Measurements from ENCODE around the gene WNT1.

The WNT1 gene

DNA sequence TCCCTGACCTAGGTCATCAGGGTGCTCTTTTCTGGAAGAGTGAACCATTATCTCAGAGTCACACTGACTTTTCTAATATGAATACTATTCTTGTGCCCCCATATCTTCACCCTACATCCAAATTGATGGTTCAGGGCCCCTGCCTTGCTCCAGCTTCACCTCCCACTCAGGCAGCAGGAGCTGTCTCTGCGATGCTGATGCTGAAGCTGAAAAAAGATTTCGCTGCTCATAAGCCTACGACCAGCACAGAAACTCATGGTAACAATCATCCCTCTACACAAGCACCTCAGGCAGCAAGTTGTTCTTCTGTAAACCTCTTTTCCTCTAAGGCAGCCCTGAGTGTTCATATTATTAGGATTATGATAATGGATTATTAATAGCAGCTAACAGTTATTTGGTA is 24.1 kb upstream of the WNT1 start:
- Mint-ChIP-seq H3K4me3 (no peak overlapping the region), H3K36me3 (ENCODE audit: low read depth) (peaks cover 23% of the 10 kb centered on the region), H3K27me3 (ENCODE audit: low read depth) (peaks cover 3% of the 10 kb centered on the region), H3K9me3 (no peaks in the 10 kb centered on the region), H3K4me1 (ENCODE audit: low read depth) (peaks cover 28% of the 10 kb centered on the region), H3K27ac (no peak overlapping the region)
- no peak for DNase-seq (ENCODE audit: low spot score)

DNA sequence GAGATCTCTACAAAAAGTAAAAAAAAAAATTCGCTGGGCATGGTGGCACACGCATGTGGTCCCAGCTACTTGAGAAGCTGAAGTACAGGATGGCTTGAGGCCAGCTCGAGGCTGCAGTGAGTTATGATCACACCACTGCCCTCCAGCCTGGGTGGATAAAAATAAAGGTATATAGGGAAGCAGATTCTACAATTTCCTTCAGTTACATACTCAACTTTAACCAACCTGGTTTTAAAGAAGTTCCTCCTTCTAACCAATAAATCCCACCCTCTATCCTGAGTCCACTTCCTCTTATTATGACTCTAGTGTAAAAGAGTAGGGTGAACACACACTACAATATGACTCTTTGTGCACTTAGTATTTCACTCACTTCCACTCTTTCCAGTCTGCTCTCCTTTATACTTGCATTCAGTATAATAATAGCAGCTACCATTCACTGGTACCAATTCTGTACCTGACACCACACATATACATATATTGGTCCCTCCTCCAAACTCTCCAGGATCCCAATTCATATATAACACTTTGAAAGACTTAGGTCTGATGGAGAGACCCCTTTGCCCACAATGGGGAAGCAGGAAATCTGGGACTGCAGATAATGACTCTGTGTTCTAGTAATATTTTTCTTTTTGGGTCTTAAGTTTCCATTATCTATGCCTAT is 23.2 kb upstream of the WNT1 start:
- H3K36me3 Mint-ChIP-seq (ENCODE audit: low read depth): peaks cover 23% of the 10 kb centered on the region
- H3K27me3 Mint-ChIP-seq (ENCODE audit: low read depth): peaks cover 7% of the 10 kb centered on the region
- H3K27ac Mint-ChIP-seq: no peak overlapping the region
- no peaks in the 10 kb centered on the region for H3K9me3 Mint-ChIP-seq
- peaks cover 28% of the 10 kb centered on the region for H3K4me1 Mint-ChIP-seq (ENCODE audit: low read depth)
- no peak for DNase-seq (ENCODE audit: low spot score)
- H3K4me3 Mint-ChIP-seq: peak overlapping the region; percentile 92

DNA sequence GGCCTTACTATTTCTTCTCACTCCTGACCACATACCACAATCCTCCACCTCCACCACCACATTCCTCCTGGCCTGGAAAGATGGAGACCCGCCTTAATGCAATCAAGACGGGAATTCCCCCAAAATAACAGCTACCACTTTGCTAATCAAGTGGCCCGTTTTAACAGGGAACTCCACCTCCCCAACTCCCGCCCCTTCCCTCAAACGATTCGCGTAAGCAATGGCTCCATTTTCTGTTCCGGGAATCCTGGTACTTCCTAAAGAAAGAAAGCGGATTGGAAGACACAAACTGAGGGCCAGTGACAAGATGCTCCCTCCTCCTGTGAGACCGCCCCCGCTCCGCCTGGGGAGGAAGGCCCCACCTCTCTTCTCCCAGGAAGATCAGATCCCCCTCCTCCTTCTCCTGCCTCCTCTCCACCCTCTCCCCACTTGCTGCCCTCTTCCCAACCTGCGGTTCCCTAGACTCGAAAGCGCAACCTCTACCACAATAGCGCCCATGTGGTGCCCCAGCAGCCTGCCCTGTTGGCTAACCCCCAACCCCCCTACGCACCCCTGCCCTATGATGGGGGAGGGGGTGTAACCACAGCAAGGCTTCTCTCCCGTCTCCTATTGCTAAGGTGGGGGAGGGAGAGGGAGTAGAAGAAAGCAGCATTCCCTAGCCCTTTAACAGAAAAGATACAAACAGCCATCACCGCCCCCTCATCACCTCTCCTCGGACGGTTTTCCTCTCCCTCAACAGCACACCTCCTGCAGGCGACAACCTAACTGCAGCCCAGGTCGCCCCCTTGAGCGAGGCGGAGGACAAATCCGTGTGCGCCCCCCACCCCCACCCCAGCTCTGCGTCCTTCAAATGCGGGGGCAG is 21.6 kb upstream of the WNT1 start:
- DNase-seq (ENCODE audit: low spot score): no peak
- H3K36me3 Mint-ChIP-seq (ENCODE audit: low read depth): peaks cover 20% of the 10 kb centered on the region
- H3K27ac Mint-ChIP-seq: peak overlapping the region; percentile 65
- H3K4me1 Mint-ChIP-seq (ENCODE audit: low read depth): peaks cover 28% of the 10 kb centered on the region
- H3K9me3 Mint-ChIP-seq: no peaks in the 10 kb centered on the region
- H3K4me3 Mint-ChIP-seq: peak overlapping the region; percentile 92
- H3K27me3 Mint-ChIP-seq (ENCODE audit: low read depth): peaks cover 18% of the 10 kb centered on the region

DNA sequence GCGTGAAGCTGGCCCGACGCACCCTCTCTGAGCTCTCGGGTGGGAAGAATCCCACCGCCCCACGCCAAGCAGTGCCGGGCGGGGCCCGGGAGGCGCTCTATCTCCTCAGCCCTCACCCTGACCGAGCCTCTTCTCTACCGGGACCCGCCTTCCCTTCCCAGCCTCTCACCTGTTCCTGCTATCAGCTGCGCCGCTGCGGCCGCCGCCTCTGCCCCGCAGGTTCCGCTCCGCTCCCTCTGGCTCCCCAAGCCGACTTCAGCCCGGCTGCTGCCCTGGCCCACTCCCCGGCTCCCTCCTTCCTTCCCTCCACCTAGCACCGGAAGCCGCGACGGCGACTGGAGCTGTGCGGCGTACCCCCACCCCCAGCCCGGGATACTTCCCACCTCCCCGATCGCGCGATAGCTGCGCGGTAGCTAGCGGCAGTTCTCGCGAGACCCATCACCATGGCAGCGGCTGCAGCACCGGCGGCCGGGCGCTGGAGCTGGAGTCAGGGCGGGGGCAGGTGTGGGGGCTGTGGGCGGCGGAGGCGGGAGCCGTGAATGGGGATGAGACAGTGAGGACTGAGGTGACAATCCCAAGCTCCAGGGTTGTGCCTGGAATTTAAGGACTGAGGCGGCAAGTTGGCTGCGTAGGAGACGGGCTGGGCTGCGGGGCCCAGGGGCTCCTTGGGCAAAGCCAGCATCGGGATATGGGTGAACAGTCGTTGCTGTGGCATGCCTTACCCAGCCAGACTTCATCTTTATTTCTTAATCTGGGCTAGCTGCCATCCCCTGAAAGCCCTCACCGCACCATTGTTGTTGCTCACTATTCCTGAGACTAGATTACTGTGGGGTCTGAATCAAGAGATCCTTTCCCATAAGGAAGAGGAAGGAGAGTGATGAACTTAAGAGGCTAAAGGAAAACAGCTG is 20.7 kb upstream of the WNT1 start, which contains the start of gene ARF3:
Gene ARF3 (minus strand): TSS at position 347 of the 908 bp plus-strand sequence. CDS start 16,392 bp downstream, outside the sequence.
- Mint-ChIP-seq H3K36me3 (ENCODE audit: low read depth) (peaks cover 19% of the 10 kb centered on the region), H3K27me3 (ENCODE audit: low read depth) (peaks cover 18% of the 10 kb centered on the region), H3K4me3 (peak within 1 kb of the TSS; percentile 92), H3K9me3 (no peaks in the 10 kb centered on the region), H3K27ac (peak within 1 kb of the TSS; percentile 84), H3K4me1 (ENCODE audit: low read depth) (peaks cover 26% of the 10 kb centered on the region)
- DNase-seq (ENCODE audit: low spot score): peak; percentile 89

DNA sequence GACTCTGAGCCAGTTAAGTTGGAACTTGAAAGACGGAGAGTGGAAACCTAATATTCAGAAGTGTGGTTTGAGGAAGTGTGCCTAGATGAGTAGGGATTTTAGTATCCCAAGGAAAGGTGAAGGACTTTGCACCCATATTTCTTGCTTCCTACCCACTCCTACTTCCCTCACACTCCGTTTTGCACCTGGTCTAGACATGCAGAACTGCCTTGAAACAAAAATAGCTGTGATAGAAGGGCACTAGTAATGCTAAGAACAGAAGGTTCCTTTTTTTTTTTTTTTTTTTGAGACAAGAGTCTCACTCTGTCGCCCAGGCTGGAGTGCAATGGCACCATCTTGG is 20.1 kb upstream of the WNT1 start:
- H3K27ac Mint-ChIP-seq: no peak overlapping the region
- peaks cover 13% of the 10 kb centered on the region for H3K36me3 Mint-ChIP-seq (ENCODE audit: low read depth)
- H3K4me1 Mint-ChIP-seq (ENCODE audit: low read depth): peaks cover 25% of the 10 kb centered on the region
- H3K4me3 Mint-ChIP-seq: peak overlapping the region; percentile 92
- no peak for DNase-seq (ENCODE audit: low spot score)
- peaks cover 19% of the 10 kb centered on the region for H3K27me3 Mint-ChIP-seq (ENCODE audit: low read depth)
- no peaks in the 10 kb centered on the region for H3K9me3 Mint-ChIP-seq

DNA sequence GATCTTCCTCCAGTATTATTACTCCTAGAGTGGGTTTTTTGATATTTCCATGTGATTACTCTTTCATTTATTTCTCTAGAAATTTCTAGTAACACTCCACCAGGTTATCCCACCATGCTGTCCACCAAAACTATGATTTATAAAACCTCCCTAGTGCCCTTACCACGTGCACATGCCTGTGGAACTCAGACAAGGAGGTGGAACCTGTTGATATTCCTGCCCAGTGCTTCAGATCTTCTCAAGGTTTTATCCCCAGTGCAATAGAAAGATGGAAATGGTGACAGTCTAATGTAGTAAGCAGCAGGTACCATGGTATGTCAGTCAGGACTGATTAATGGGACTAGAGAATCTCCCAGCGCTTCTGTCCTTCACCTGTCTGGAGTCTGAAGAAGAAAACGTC is 17.3 kb upstream of the WNT1 start:
- H3K4me3 Mint-ChIP-seq: no peak overlapping the region
- no peak for DNase-seq (ENCODE audit: low spot score)
- peaks cover 17% of the 10 kb centered on the region for H3K4me1 Mint-ChIP-seq (ENCODE audit: low read depth)
- H3K9me3 Mint-ChIP-seq: no peaks in the 10 kb centered on the region
- peaks cover 29% of the 10 kb centered on the region for H3K27me3 Mint-ChIP-seq (ENCODE audit: low read depth)
- H3K36me3 Mint-ChIP-seq (ENCODE audit: low read depth): peaks cover 4% of the 10 kb centered on the region
- no peak overlapping the region for H3K27ac Mint-ChIP-seq

DNA sequence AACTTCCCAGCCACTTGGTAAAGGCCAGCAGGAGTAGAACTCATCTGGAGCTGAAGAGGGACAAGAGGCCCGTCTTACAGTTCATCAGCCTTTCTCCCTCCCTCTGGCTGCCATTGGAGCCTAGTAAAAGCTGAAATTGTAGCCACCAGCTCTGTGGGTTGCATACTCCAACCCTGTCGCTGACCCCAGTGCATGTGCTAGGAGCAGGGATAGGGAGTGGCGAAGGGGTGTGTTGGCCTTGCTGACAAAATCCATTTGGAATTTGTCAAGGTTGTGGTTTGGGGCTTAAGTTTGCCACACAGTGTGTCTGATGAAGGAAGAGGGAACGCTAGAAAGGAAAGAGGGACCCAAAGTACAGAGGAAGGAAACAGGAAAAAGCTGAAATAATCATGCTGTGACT is 16.8 kb upstream of the WNT1 start:
- no peak overlapping the region for H3K4me3 Mint-ChIP-seq
- H3K9me3 Mint-ChIP-seq: no peaks in the 10 kb centered on the region
- peaks cover 12% of the 10 kb centered on the region for H3K4me1 Mint-ChIP-seq (ENCODE audit: low read depth)
- DNase-seq (ENCODE audit: low spot score): no peak
- no peak overlapping the region for H3K27ac Mint-ChIP-seq
- H3K36me3 Mint-ChIP-seq (ENCODE audit: low read depth): peaks cover 2% of the 10 kb centered on the region
- H3K27me3 Mint-ChIP-seq (ENCODE audit: low read depth): peaks cover 29% of the 10 kb centered on the region

DNA sequence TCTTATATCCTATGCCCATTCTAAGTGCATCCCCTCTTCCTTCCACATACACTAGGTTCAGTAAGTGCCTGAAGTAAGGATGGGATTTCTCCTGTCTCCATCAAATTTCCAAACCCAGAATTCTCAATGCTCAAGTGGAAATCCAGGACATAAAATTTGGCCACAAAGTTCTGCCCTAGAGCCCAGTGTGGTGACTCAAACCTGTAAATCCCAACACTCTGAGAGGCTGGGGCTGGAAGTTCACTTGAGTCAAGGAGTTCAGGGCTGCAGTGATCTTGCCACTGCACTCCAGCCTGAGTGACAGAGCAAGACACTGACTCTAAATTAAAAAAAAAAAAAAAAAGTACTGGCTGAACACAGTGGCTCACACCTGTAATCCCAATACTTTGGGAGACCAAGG is 16.3 kb upstream of the WNT1 start:
- no peak overlapping the region for H3K4me3 Mint-ChIP-seq
- H3K27ac Mint-ChIP-seq: no peak overlapping the region
- H3K36me3 Mint-ChIP-seq (ENCODE audit: low read depth): peaks cover 2% of the 10 kb centered on the region
- peaks cover 7% of the 10 kb centered on the region for H3K4me1 Mint-ChIP-seq (ENCODE audit: low read depth)
- no peak for DNase-seq (ENCODE audit: low spot score)
- peaks cover 29% of the 10 kb centered on the region for H3K27me3 Mint-ChIP-seq (ENCODE audit: low read depth)
- no peaks in the 10 kb centered on the region for H3K9me3 Mint-ChIP-seq

DNA sequence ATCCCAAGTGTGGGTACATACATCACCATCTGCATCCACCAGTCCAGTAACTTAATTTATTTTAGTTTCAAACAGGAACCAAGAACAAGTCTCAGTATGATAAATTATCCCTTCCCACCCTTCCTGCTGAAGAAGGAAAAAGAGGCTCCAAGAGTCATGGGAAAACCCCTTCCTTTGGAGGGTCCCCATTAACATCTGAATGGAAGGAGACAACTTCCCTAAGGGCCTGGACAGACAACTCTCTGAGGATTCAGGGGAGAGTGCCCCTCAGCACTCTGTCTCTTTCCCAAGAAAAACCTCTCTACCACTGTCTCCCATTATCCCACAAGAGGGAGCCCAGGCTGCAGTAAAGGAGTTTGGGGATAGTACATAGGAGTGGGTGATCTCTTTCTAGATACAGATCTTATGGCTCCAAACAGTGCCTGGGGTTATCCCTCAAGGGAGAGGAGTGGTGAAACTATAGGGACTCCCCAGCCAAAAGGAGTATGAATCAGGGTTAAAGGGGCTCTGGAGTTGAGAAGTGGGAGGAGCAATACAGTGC is 12.8 kb upstream of the WNT1 start:
- Mint-ChIP-seq H3K4me1 (ENCODE audit: low read depth) (no peaks in the 10 kb centered on the region), H3K9me3 (no peaks in the 10 kb centered on the region), H3K27ac (no peak overlapping the region), H3K36me3 (ENCODE audit: low read depth) (no peaks in the 10 kb centered on the region), H3K4me3 (no peak overlapping the region), H3K27me3 (ENCODE audit: low read depth) (peaks cover 40% of the 10 kb centered on the region)
- DNase-seq (ENCODE audit: low spot score): no peak

DNA sequence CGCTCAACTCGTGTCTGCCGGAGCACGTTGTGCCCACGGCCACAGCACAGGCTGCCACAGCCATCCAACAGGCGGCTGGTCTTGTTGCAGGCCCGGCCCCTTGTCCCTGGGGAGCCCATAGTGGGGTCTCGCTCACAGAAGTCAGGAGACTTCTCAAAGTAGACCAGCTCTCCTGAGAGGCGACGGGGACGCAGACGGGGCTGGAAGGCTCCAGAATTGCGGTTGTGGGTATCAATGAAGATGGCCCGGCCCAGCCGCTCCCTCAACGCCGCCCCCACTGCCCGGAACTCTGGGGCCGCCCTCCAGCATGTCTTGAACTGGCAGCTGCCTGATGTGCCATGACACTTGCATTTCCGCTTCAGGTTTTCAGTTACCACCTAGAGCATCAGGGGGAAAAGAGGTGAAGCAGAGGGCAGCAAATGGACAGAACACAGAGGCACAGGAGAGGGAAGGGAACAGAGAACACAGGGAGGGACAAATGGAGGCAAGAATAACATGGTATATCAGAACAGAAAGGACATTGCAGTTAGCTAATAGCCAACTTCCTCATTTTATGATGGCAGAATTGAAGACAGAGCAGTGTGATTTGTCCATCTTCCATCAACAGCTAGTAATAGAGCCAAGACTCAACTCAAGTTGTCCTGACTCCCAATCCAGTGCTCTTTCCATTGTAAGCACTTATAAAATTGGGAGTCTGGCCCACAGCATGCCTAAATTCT is 11.8 kb upstream of the WNT1 start:
- no peak for DNase-seq (ENCODE audit: low spot score)
- H3K4me3 Mint-ChIP-seq: no peak overlapping the region
- H3K36me3 Mint-ChIP-seq (ENCODE audit: low read depth): no peaks in the 10 kb centered on the region
- peaks cover 41% of the 10 kb centered on the region for H3K27me3 Mint-ChIP-seq (ENCODE audit: low read depth)
- H3K4me1 Mint-ChIP-seq (ENCODE audit: low read depth): peaks cover 7% of the 10 kb centered on the region
- H3K9me3 Mint-ChIP-seq: no peaks in the 10 kb centered on the region
- H3K27ac Mint-ChIP-seq: no peak overlapping the region

DNA sequence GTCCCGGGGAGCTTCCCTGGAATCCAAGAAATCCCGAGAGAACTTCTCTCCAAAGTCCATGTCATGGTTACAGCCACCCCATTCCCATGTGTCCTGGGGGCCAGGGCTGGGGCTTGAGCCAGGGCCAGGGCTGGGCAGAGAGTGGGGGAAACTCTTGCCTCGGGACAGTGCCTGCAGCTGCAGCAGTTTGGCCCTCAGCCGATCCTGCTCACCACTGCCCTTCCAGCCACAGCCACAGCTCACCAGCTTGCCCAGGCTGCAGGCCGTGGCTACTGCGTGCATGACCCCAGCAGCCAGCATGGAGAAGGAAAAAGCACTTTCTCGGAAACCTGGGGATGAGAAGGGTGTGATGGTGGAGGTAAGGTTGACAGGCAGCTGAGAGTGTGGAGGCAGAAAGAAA is 10.1 kb upstream of the WNT1 start:
- no peak for DNase-seq (ENCODE audit: low spot score)
- Mint-ChIP-seq H3K4me3 (no peak overlapping the region), H3K27ac (no peak overlapping the region), H3K4me1 (ENCODE audit: low read depth) (peaks cover 14% of the 10 kb centered on the region), H3K27me3 (ENCODE audit: low read depth) (peaks cover 54% of the 10 kb centered on the region), H3K36me3 (ENCODE audit: low read depth) (no peaks in the 10 kb centered on the region), H3K9me3 (no peaks in the 10 kb centered on the region)

DNA sequence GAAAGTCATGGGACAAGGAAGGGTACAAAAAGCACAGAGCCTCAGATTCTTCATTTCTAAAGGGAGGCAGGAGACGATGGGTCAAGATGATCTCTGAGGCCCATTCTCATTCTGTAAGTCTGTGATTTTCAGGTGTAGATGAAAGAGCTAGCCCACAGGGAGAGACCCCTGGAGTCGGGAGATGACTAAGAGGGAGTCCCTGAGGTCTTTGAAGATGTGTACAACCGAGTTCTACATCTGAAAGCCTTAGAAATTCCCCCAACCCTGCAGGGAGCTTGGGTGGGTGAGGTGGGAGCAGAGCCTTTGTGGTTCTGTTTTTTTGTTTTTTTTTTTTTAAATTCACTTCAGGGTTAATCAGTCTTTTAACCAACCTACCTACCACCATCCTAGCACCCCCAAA is 9.7 kb upstream of the WNT1 start:
- Mint-ChIP-seq H3K4me3 (no peak overlapping the region), H3K27me3 (ENCODE audit: low read depth) (peaks cover 57% of the 10 kb centered on the region), H3K4me1 (ENCODE audit: low read depth) (peaks cover 14% of the 10 kb centered on the region)

DNA sequence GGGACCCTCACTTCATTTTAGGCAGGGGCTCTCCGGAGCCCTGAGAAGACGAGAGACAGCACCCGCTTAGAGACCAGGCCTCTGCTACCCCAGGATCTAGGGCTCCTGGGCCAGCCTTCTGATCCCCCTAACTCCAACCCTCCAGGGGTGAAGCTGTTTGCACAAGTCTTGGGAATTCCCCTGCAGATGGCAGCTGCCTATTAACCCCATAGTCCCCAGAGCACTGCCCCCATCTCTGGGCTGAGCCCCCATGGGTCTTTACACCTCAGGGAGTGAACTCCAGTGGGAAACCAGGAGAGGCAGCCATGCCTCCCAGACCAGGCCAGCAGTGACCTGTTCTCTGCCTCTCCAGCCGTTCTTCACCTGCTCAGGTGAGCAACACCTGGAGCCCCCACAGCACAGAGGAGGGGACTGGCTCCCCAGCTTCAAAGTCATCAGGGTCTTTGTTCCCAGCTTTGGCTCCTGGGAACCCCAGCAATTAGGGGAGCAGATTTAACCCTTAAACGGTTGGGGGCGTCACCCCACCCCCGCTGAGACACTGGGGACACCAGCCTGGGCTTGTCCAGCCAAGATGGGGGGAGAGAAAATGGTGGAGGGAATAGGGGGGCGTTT is 8.9 kb upstream of the WNT1 start:
- peaks cover 62% of the 10 kb centered on the region for H3K27me3 Mint-ChIP-seq (ENCODE audit: low read depth)
- no peaks in the 10 kb centered on the region for H3K36me3 Mint-ChIP-seq (ENCODE audit: low read depth)
- DNase-seq (ENCODE audit: low spot score): no peak
- no peak overlapping the region for H3K27ac Mint-ChIP-seq
- H3K9me3 Mint-ChIP-seq: no peaks in the 10 kb centered on the region
- H3K4me1 Mint-ChIP-seq (ENCODE audit: low read depth): peaks cover 14% of the 10 kb centered on the region
- no peak overlapping the region for H3K4me3 Mint-ChIP-seq

More for the DNA sequence above, 9.7 kb upstream of the WNT1 start:
- H3K36me3 Mint-ChIP-seq (ENCODE audit: low read depth): no peaks in the 10 kb centered on the region
- DNase-seq (ENCODE audit: low spot score): no peak
- no peaks in the 10 kb centered on the region for H3K9me3 Mint-ChIP-seq
- no peak overlapping the region for H3K27ac Mint-ChIP-seq
